Activated CD8-positive, alpha-beta T cell treated with anti-CD3 and anti-CD28 coated beads for 36 hours (primary cell): Measurements from ENCODE around the gene NUP133. TPM values are rescaled to one million over a fixed set of nuclear protein-coding genes. Genes with fewer than 3 reads are reported as not detected.
A peak's percentile ranks its signal among the peaks of the same experiment; 100 is the strongest.

ENCODE experiments used
- ATAC-seq: fragments of 200-7000 bp; cut with Tn5 transposase; one replicate; pipeline ENCODE4 v1.10.0; 2021; ENCODE audit warnings: mild to moderate bottlenecking, moderate library complexity
- CTCF ChIA-PET: fragments of 350-600 bp; sonication (Branson Sonifier 250); formaldehyde crosslinking; loops from one replicate; lab custom pipeline; 2021; ENCODE audit warnings: antibody characterized with exemption; lab: Charles Lee
- POLR2A ChIA-PET: fragments of 350-600 bp; sonication (Branson Sonifier 250); formaldehyde crosslinking; loops from one replicate; lab custom pipeline; 2021; ENCODE audit warnings: antibody characterized with exemption; lab: Charles Lee
- DNase-seq: peaks from one replicate; pipeline ENCODE4 v3.0.0-alpha.2; 2020
- H3K27ac Mint-ChIP-seq: one replicate; pipeline ENCODE4 v1.8.0; 2021; ENCODE audit warnings: mild to moderate bottlenecking, mixed read lengths
- H3K27me3 Mint-ChIP-seq: one replicate; pipeline ENCODE4 v1.8.0; 2021; ENCODE audit warnings: mixed read lengths
- H3K36me3 Mint-ChIP-seq: one replicate; pipeline ENCODE4 v1.8.0; 2021; ENCODE audit warnings: low read depth, mixed read lengths
- H3K4me1 Mint-ChIP-seq: one replicate; pipeline ENCODE4 v1.8.0; 2021; ENCODE audit warnings: low read depth, mixed read lengths
- H3K4me3 Mint-ChIP-seq: one replicate; pipeline ENCODE4 v1.8.0; 2021; ENCODE audit warnings: mild to moderate bottlenecking, moderate library complexity, mixed read lengths
- H3K9me3 Mint-ChIP-seq: one replicate; pipeline ENCODE4 v1.8.0; 2021; ENCODE audit warnings: mixed read lengths
- intact Hi-C: fragments of 100-400 bp; cut with micrococcal nuclease; formaldehyde crosslinking; loops from one replicate; pipeline ENCODE4 v1.10.0; 2022
- total RNA-seq, 2 experiments: library from RNA; stranded (reverse); gene quantifications; one replicate each; pipeline ENCODE4 v1.2.3, GENCODE V29; 2021
- TF ChIP-seq, protein P1 (sequence below): fragments of 200-600 bp; IDR thresholded peaks from one replicate; pipeline ENCODE4 v1.8.0; 2022; ENCODE audit warnings: antibody characterized with exemption, mild to moderate bottlenecking

The NUP133 gene
- total RNA-seq, 2 experiments from 2014 or later = 58.9 to 59.7 TPM

DNA sequence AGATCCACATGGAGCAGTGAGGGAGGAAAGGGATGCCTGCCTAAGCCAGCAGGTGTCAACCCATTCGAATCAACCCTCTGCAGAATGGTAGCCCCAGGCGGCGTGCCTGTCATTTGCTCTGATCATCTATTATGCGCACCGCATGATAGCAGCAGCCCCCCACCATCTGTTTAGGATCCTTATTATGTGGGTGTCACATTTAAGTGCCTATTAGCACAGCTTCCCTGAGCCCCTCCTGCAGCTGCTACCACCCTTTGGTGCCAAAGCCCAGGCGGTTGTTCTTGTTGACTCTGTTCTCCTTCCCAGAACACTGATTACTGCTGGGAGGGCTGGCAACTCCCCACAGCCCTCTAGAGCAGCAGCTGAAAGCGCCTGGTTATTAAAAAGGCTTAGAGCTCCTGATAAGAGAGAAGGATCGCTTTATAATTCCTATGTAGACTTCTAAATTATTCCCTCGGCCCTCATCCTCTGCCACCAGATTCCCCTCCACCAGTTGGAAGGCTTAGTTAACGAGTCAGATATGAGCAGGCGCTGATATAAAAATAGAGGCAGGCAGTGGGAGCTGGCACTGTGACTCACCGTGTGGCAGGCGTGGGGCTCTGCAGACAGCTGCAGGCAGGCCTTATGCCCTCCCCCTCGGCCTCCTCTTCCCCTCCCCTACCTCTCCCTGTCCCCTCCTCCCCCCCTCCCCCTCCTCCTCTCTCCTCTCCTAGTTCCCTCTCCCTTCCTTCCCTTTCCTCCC, 97.3 kb downstream of the NUP133 start:
- DNase-seq = peak; percentile 49
- CTCF ChIA-PET = interaction anchor here (0.9 to 1.0 kb wide), 2 partner anchors 71 to 167 kb away, joined by 3 read pairs; no protein-coding TSS in a partner anchor
- H3K4me3 Mint-ChIP-seq = no peak overlapping the region

DNA sequence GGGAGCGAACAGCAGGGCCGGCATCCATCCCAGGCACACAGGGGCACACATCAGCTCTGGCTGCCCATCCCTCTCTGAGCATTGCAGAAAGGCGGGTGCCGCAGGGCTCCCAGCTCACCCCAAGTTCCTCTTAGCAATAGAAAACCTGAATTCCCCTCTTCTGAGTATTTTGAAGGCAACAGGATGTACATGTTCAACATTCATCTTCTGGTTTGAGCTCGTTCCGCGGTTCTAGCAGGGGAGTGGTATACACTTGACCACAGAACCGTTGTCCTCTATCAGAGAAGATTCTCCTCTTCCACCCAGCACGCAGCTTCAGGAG, 97.8 kb downstream of the NUP133 start:
- H3K27me3 Mint-ChIP-seq = peaks cover 68% of the 10 kb centered on the region
- ChIA-PET POLR2A (no interaction called here), CTCF (interaction anchor here (0.9 kb wide), 1 partner anchor 71 kb away, joined by 3 read pairs; no protein-coding TSS in a partner anchor)
- H3K4me1 Mint-ChIP-seq = peaks cover 20% of the 10 kb centered on the region
- TF ChIP-seq, protein P1, sequence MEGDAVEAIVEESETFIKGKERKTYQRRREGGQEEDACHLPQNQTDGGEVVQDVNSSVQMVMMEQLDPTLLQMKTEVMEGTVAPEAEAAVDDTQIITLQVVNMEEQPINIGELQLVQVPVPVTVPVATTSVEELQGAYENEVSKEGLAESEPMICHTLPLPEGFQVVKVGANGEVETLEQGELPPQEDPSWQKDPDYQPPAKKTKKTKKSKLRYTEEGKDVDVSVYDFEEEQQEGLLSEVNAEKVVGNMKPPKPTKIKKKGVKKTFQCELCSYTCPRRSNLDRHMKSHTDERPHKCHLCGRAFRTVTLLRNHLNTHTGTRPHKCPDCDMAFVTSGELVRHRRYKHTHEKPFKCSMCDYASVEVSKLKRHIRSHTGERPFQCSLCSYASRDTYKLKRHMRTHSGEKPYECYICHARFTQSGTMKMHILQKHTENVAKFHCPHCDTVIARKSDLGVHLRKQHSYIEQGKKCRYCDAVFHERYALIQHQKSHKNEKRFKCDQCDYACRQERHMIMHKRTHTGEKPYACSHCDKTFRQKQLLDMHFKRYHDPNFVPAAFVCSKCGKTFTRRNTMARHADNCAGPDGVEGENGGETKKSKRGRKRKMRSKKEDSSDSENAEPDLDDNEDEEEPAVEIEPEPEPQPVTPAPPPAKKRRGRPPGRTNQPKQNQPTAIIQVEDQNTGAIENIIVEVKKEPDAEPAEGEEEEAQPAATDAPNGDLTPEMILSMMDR = no peak
- peak; percentile 18 for ATAC-seq
- H3K27ac Mint-ChIP-seq = no peak overlapping the region
- no peak overlapping the region for H3K4me3 Mint-ChIP-seq
- no peak for DNase-seq
- H3K9me3 Mint-ChIP-seq = no peaks in the 10 kb centered on the region
- intact Hi-C loops = no loop called here
- H3K36me3 Mint-ChIP-seq = no peaks in the 10 kb centered on the region

More for the DNA sequence above, 97.3 kb downstream of the NUP133 start:
- TF ChIP-seq, protein P1 = no peak
- H3K36me3 Mint-ChIP-seq = no peaks in the 10 kb centered on the region
- H3K9me3 Mint-ChIP-seq = no peaks in the 10 kb centered on the region
- POLR2A ChIA-PET = no interaction called here
- peaks cover 63% of the 10 kb centered on the region for H3K27me3 Mint-ChIP-seq
- intact Hi-C loops = no loop called here
- peaks cover 20% of the 10 kb centered on the region for H3K4me1 Mint-ChIP-seq
- H3K27ac Mint-ChIP-seq = no peak overlapping the region
- peak; percentile 83 for ATAC-seq

DNA sequence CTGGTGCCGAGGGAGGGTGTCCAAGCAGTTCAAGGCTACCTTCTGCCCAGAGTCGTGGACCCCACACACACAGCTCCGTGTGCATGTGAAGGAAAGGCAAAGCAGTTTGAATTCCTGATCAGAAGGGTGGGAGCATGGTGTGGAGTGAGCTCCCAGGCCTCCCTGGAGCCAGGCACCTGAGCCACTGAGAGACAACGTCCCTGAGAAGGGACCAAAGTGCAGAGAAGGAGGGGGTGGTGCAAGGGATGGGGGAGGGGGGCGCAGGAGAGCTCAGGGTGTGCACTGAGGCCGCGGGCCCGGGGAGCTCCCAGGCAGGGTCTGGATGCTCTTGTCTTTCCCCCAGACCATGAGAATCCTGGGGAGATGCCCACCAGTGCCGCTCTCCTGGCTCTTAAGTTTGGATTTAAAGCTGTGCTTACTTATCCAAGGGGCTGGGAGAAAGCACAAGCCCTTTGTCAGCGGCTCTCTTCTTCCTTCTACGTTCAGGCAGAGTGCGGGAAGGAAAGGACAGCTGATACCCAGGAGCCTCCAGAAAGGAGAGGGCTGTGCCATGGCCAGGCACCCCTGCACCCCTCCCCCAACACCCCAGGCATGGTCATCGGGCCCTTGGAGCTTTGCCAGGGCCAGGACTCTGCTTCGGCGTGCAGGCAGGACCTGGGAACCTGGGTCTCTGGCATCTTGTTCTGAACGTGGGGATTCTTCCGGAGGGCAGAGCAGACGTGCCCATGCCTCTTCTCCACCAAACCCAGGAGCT, 98.3 kb downstream of the NUP133 start:
- H3K4me1 Mint-ChIP-seq = peaks cover 20% of the 10 kb centered on the region
- no peak for ATAC-seq
- H3K36me3 Mint-ChIP-seq = no peaks in the 10 kb centered on the region
- H3K27ac Mint-ChIP-seq = no peak overlapping the region
- peaks cover 70% of the 10 kb centered on the region for H3K27me3 Mint-ChIP-seq
- POLR2A ChIA-PET = no interaction called here
- no peak overlapping the region for H3K4me3 Mint-ChIP-seq
- TF ChIP-seq, protein P1 = no peak
- no peaks in the 10 kb centered on the region for H3K9me3 Mint-ChIP-seq
- CTCF ChIA-PET = no interaction called here
- intact Hi-C loops = loop anchor here (10.0 kb wide), 1 partner anchor 65 kb away; the partner anchor contains the start of gene CCSAP
- no peak for DNase-seq

DNA sequence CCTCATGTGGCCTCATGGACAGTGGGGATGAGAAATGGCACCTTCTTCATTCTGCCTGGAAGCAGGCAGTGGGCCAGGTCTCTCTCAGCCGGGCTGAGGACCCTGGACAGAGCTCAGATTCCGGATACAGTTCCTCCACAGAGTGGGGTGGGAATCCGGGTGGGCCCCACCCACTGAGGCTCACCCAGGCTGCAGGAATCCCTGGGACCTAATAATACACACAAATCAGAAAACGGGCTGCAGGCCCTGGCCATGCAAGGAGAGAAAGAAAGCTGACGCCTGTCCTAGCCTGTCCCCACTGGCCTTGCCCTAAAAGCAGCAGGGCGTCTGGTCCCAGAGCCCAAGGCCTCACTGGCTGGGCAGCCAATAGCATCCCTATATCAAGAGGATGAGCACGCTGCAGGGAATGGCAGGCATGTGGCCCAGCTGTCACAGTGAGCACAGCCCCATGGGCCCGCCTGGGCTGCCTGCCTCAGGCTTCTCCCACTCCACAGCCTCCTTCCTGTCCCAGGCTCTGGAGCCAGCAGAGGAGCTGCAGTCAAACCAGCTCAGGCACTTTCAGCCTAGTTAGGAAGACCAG, 99.6 kb downstream of the NUP133 start:
- no peaks in the 10 kb centered on the region for H3K36me3 Mint-ChIP-seq
- ChIA-PET CTCF (interaction anchor here (1.3 kb wide), 1 partner anchor 85 kb away, joined by 3 read pairs; no protein-coding TSS in a partner anchor), POLR2A (interaction anchor here (0.6 to 1.2 kb wide), 2 partner anchors 12 to 33 kb away, joined by 3 read pairs; no protein-coding TSS in a partner anchor)
- H3K4me1 Mint-ChIP-seq = peaks cover 20% of the 10 kb centered on the region
- H3K4me3 Mint-ChIP-seq = no peak overlapping the region
- H3K27ac Mint-ChIP-seq = no peak overlapping the region
- H3K27me3 Mint-ChIP-seq = peaks cover 67% of the 10 kb centered on the region
- H3K9me3 Mint-ChIP-seq = no peaks in the 10 kb centered on the region
- ATAC-seq = no peak
- DNase-seq = no peak
- TF ChIP-seq, protein P1 = no peak
- intact Hi-C loops = loop anchor here (10.0 kb wide), 1 partner anchor 64 kb away; the partner anchor contains the start of gene CCSAP
